ENCODE measurements around the gene RAB11FIP5. TPM values are rescaled to one million over a fixed set of nuclear protein-coding genes. Genes with fewer than 3 reads are reported as not detected.
A peak's percentile ranks its signal among the peaks of the same experiment; 100 is the strongest.

RAB11FIP5 gene
- total and polyA plus RNA-seq, 5 experiments from 2014 or later: 4.0 to 11.3 (median 7.0) TPM

- Mint-ChIP-seq H3K36me3 (peaks cover 0 to 2% (median 0%) of the 10 kb centered on the region in 3 donors), H3K27ac (no peak overlapping the region), H3K4me3 (no peak overlapping the region), H3K4me1 (peaks cover under 1 to 7% (median 2%) of the 10 kb centered on the region in 4 donors), H3K27me3 (no peaks in the 10 kb centered on the region), H3K9me3 (no peaks in the 10 kb centered on the region)
- POLR2A ChIA-PET: no interaction called here
- ATAC-seq: no peak
- no peak for DNase-seq
Observed at GRCh38 chr2:73077424-73077795, 35.3 kb downstream of the RAB11FIP5 start.

- no peaks in the 10 kb centered on the region for H3K27me3 Mint-ChIP-seq
- H3K9me3 Mint-ChIP-seq: no peaks in the 10 kb centered on the region
- ATAC-seq (no peak), DNase-seq (no peak)
- H3K27ac Mint-ChIP-seq: peak overlapping the region in 1 of 10 donors; percentile 39
- H3K4me1 Mint-ChIP-seq: peaks cover 5 to 12% (median 7%) of the 10 kb centered on the region in 4 donors
- H3K4me3 Mint-ChIP-seq: no peak overlapping the region
- POLR2A ChIA-PET: no interaction called here
- H3K36me3 Mint-ChIP-seq: peaks cover 0 to 2% (median 0%) of the 10 kb centered on the region in 3 donors
Observed at GRCh38 chr2:73076701-73077423, 35.9 kb downstream of the RAB11FIP5 start.

GRCh38 chr2:73075477-73076373 lies 37.0 kb downstream of the RAB11FIP5 start:
- H3K9me3 Mint-ChIP-seq: no peaks in the 10 kb centered on the region
- H3K4me3 Mint-ChIP-seq: no peak overlapping the region
- H3K27me3 Mint-ChIP-seq: no peaks in the 10 kb centered on the region

GRCh38 chr2:73074110-73075069 lies 38.4 kb downstream of the RAB11FIP5 start:
- ATAC-seq (no peak), DNase-seq (no peak)
- peaks cover 0 to 2% (median 0%) of the 10 kb centered on the region in 3 donors for H3K36me3 Mint-ChIP-seq
- H3K9me3 Mint-ChIP-seq: no peaks in the 10 kb centered on the region
- H3K4me1 Mint-ChIP-seq: peaks cover 11 to 25% (median 20%) of the 10 kb centered on the region in 4 donors
- POLR2A ChIA-PET: no interaction called here
- no peak overlapping the region for H3K4me3 Mint-ChIP-seq
- H3K27me3 Mint-ChIP-seq: no peaks in the 10 kb centered on the region
- peak overlapping the region in 3 of 10 donors; percentile 4 to 80 (median 29) for H3K27ac Mint-ChIP-seq

More at GRCh38 chr2:73075477-73076373, 37.0 kb downstream of the RAB11FIP5 start:
- H3K4me1 Mint-ChIP-seq: peaks cover 5 to 15% (median 10%) of the 10 kb centered on the region in 4 donors
- H3K27ac Mint-ChIP-seq: no peak overlapping the region
- DNase-seq (no peak), ATAC-seq (no peak)
- H3K36me3 Mint-ChIP-seq: peaks cover 0 to 2% (median 0%) of the 10 kb centered on the region in 3 donors
- POLR2A ChIA-PET: no interaction called here

GRCh38 chr2:73072416-73072815 lies 40.3 kb downstream of the RAB11FIP5 start:
- DNase-seq (no peak), ATAC-seq (no peak)
- Mint-ChIP-seq H3K36me3 (peaks cover 0 to 2% (median 0%) of the 10 kb centered on the region in 3 donors), H3K27ac (peak overlapping the region; percentile 88 to 97 (median 94)), H3K4me1 (peaks cover 18 to 41% (median 33%) of the 10 kb centered on the region in 4 donors), H3K9me3 (no peaks in the 10 kb centered on the region), H3K4me3 (peak overlapping the region; percentile 91 to 98 (median 94)), H3K27me3 (no peaks in the 10 kb centered on the region)
- POLR2A ChIA-PET: interaction anchor here (3.1 kb wide), 1 partner anchor 161 kb away, joined by 20 read pairs; the partner anchor contains the start of genes CCT7 and PRADC1

GRCh38 chr2:73072129-73072395 lies 40.7 kb downstream of the RAB11FIP5 start:
- Mint-ChIP-seq H3K36me3 (peaks cover 0 to 2% (median 0%) of the 10 kb centered on the region in 3 donors), H3K4me1 (peaks cover 21 to 44% (median 34%) of the 10 kb centered on the region in 4 donors), H3K9me3 (no peaks in the 10 kb centered on the region), H3K27me3 (no peaks in the 10 kb centered on the region), H3K27ac (peak overlapping the region; percentile 88 to 97 (median 94)), H3K4me3 (peak overlapping the region; percentile 91 to 98 (median 94))
- ATAC-seq (peak; percentile 10 to 11), DNase-seq (peak in 3 of 10 donors; percentile 5 to 30 (median 9))
- POLR2A ChIA-PET: interaction anchor here (2.4 to 3.1 kb wide), 2 partner anchors 161 to 314 kb away, joined by 9 to 20 read pairs; partner anchors contain the start of genes ALMS1, CCT7 and PRADC1

GRCh38 chr2:73071360-73072128 lies 41.2 kb downstream of the RAB11FIP5 start, which contains the start of gene SFXN5:
TSS of gene SFXN5 (minus strand) at chr2:73071712. CDS start at chr2:73071705, 7 bp downstream.
- DNase-seq (peak; percentile 84 to 99 (median 92)), ATAC-seq (peak; percentile 85 to 86)
- H3K27me3 Mint-ChIP-seq: no peaks in the 10 kb centered on the region
- peaks cover 0 to 2% (median 0%) of the 10 kb centered on the region in 3 donors for H3K36me3 Mint-ChIP-seq
- POLR2A ChIA-PET: interaction anchor here (0.7 to 3.1 kb wide), 8 partner anchors 10 to 1844 kb away, joined by 3 to 20 read pairs (median 4); partner anchors contain the start of genes ALMS1, CCT7, PAIP2B and PRADC1
- peaks cover 22 to 45% (median 35%) of the 10 kb centered on the region in 4 donors for H3K4me1 Mint-ChIP-seq
- peak within 1 kb of the TSS; percentile 88 to 97 (median 94) for H3K27ac Mint-ChIP-seq
- no peaks in the 10 kb centered on the region for H3K9me3 Mint-ChIP-seq
- peak within 1 kb of the TSS; percentile 91 to 98 (median 94) for H3K4me3 Mint-ChIP-seq

- ATAC-seq (peak; percentile 31 to 39), DNase-seq (peak in 8 of 10 donors; percentile 13 to 51 (median 42))
- Mint-ChIP-seq H3K36me3 (peaks cover 0 to 2% (median 0%) of the 10 kb centered on the region in 3 donors), H3K27ac (peak overlapping the region; percentile 88 to 97 (median 94)), H3K4me3 (peak overlapping the region; percentile 91 to 98 (median 94)), H3K4me1 (peaks cover 24 to 47% (median 41%) of the 10 kb centered on the region in 4 donors), H3K9me3 (no peaks in the 10 kb centered on the region), H3K27me3 (no peaks in the 10 kb centered on the region)
- POLR2A ChIA-PET: interaction anchor here (0.7 to 3.1 kb wide), 10 partner anchors 9 to 1844 kb away, joined by 3 to 20 read pairs (median 4); partner anchors contain the start of genes ALMS1, CCT7, PAIP2B and PRADC1
Observed at GRCh38 chr2:73070643-73071359, 41.9 kb downstream of the RAB11FIP5 start.

- ATAC-seq (peak; percentile 0 to 1), DNase-seq (peak in 2 of 10 donors; percentile 6 to 40)
- Mint-ChIP-seq H3K27me3 (no peaks in the 10 kb centered on the region), H3K4me1 (peaks cover 26 to 51% (median 43%) of the 10 kb centered on the region in 4 donors), H3K9me3 (no peaks in the 10 kb centered on the region), H3K4me3 (peak overlapping the region; percentile 76 to 98 (median 93)), H3K27ac (peak overlapping the region; percentile 26 to 92 (median 82)), H3K36me3 (no peaks in the 10 kb centered on the region)
- POLR2A ChIA-PET: interaction anchor here (1.0 to 3.1 kb wide), 4 partner anchors 105 to 1795 kb away, joined by 4 to 20 read pairs (median 7); partner anchors contain the start of genes ALMS1, CCT7 and PRADC1
Observed at GRCh38 chr2:73069855-73070642, 42.7 kb downstream of the RAB11FIP5 start.

Measured in naive thymus-derived CD8-positive, alpha-beta T cell (primary cell).